HepG2 (cell line): Measurements from ENCODE around the gene RRN3. TPM values are rescaled to one million over a fixed set of nuclear protein-coding genes. Genes with fewer than 3 reads are reported as not detected.

Source experiments
- BRCA1 ChIP-seq: sonication (generic); formaldehyde crosslinking; IDR thresholded peaks from 2 replicates; pipeline ENCODE4 v1.4.0; 2020; ENCODE audit warnings: missing genetic modification reagents
- FIP1L1 ChIP-seq: fragments of 200-400 bp; formaldehyde crosslinking; IDR thresholded peaks from 2 replicates; pipeline ENCODE4 v1.6.1; 2018; ENCODE audit warnings: low read depth, mild to moderate bottlenecking, low read length, moderate library complexity, borderline replicate concordance; ENCODE audit not compliant: insufficient read depth
- IRF2 ChIP-seq: IDR thresholded peaks from 2 replicates; pipeline ENCODE4 v1.6.1; 2018; ENCODE audit warnings: missing genetic modification reagents, missing compliant biosample characterization
- PHF5A ChIP-seq: IDR thresholded peaks from one replicate; pipeline ENCODE4 v1.6.1; 2018; ENCODE audit warnings: low read depth, missing genetic modification reagents; ENCODE audit not compliant: unreplicated experiment
- PRPF4 ChIP-seq: fragments of 200-400 bp; formaldehyde crosslinking; IDR thresholded peaks from 2 replicates; pipeline ENCODE4 v1.6.1; 2016; ENCODE audit warnings: low read length, low read depth; ENCODE audit not compliant: poor library complexity, severe bottlenecking
- SMAD9 ChIP-seq: sonication (generic); formaldehyde crosslinking; IDR thresholded peaks from 2 replicates; pipeline ENCODE4 v1.5.1; 2020; ENCODE audit warnings: mild to moderate bottlenecking, missing genetic modification reagents
- SSRP1 ChIP-seq: IDR thresholded peaks from 2 replicates; pipeline ENCODE4 v1.6.1; 2016; ENCODE audit warnings: control low read depth
- ZFAT ChIP-seq: sonication (generic); formaldehyde crosslinking; conservative IDR thresholded peaks from 2 replicates; pipeline ENCODE4 v1.8.1; 2023; ENCODE audit warnings: missing genetic modification reagents, inconsistent platforms
- ZIK1 ChIP-seq: sonication (generic); formaldehyde crosslinking; IDR thresholded peaks from 2 replicates; pipeline ENCODE4 v1.5.0; 2020; ENCODE audit warnings: mild to moderate bottlenecking, low read depth, missing genetic modification reagents, borderline replicate concordance
- ZNF24 ChIP-seq: fragments of 450-650 bp; IDR thresholded peaks from 2 replicates; pipeline ENCODE4 v1.6.1; 2017; ENCODE audit warnings: antibody characterized with exemption, mild to moderate bottlenecking
- ZNF3 ChIP-seq: IDR thresholded peaks from 2 replicates; pipeline ENCODE4 v1.7.0; 2017; ENCODE audit warnings: inconsistent platforms
- ZNF333 ChIP-seq: sonication (generic); formaldehyde crosslinking; IDR thresholded peaks from 2 replicates; pipeline ENCODE4 v1.4.0; 2020; ENCODE audit warnings: mild to moderate bottlenecking, missing genetic modification reagents, borderline replicate concordance
- ZNF34 ChIP-seq: sonication (generic); formaldehyde crosslinking; IDR thresholded peaks from 2 replicates; pipeline ENCODE4 v1.4.0; 2020; ENCODE audit warnings: mild to moderate bottlenecking, missing genetic modification reagents, borderline replicate concordance
- ZNF556 ChIP-seq: sonication (generic); formaldehyde crosslinking; IDR thresholded peaks from 2 replicates; pipeline ENCODE4 v1.4.0; 2020; ENCODE audit warnings: mild to moderate bottlenecking, missing genetic modification reagents, borderline replicate concordance
- ZNF615 ChIP-seq: sonication (generic); formaldehyde crosslinking; IDR thresholded peaks from 2 replicates; pipeline ENCODE4 v1.5.0; 2020; ENCODE audit warnings: mild to moderate bottlenecking, missing genetic modification reagents, borderline replicate concordance
- ZSCAN12 ChIP-seq: sonication (generic); formaldehyde crosslinking; IDR thresholded peaks from 2 replicates; pipeline ENCODE4 v1.9.0; 2021; ENCODE audit warnings: mild to moderate bottlenecking, missing genetic modification reagents
- ZSCAN22 ChIP-seq: sonication (generic); formaldehyde crosslinking; IDR thresholded peaks from 2 replicates; pipeline ENCODE4 v1.4.0; 2020; ENCODE audit warnings: mild to moderate bottlenecking, missing genetic modification reagents
- polyA plus RNA-seq, 8 experiments: library from polyadenylated mRNA; depleted of rRNA in 3 of 8; stranded (reverse) in 7 of 8; unstranded in 1 of 8; fragments of >200 nt; fragmentation: Illumina TruSeq in 4 of 8; extraction: Trizol in 4 of 8; gene quantifications; 2 replicates each; pipeline versions ENCODE4 v1.2.1 to v1.2.3, GENCODE V29; 2011 to 2016; ENCODE audit warnings: low read depth in 4 of 8, missing spikeins in 1 of 8, mixed read lengths in 1 of 8; ENCODE audit not compliant: insufficient read depth in 1 of 8
- total RNA-seq, 5 experiments: library from RNA; depleted of rRNA; stranded (reverse); fragments of >200 nt; fragmentation: Illumina TruSeq; extraction: Trizol; gene quantifications; 2 replicates each; pipeline ENCODE4 v1.2.3, GENCODE V29; 2016; ENCODE audit warnings: low read depth in 1 of 5
- TF ChIP-seq, protein P1 (sequence below): sonication (generic); formaldehyde crosslinking; conservative IDR thresholded peaks from 2 replicates; pipeline ENCODE4 v1.4.0; 2020; ENCODE audit warnings: missing genetic modification reagents
- TF ChIP-seq, protein P2 (sequence below): sonication (generic); formaldehyde crosslinking; IDR thresholded peaks from 2 replicates; pipeline ENCODE4 v1.4.0; 2020; ENCODE audit warnings: mild to moderate bottlenecking, low read depth, missing genetic modification reagents
- TF ChIP-seq, protein P3 (sequence below): sonication (generic); formaldehyde crosslinking; IDR thresholded peaks from 2 replicates; pipeline ENCODE4 v1.4.0; 2020; ENCODE audit warnings: missing genetic modification reagents
- TF ChIP-seq, protein P4 (sequence below): sonication (generic); formaldehyde crosslinking; IDR thresholded peaks from 2 replicates; pipeline ENCODE4 v1.5.1; 2020; ENCODE audit warnings: mild to moderate bottlenecking, missing genetic modification reagents, moderate library complexity
- TF ChIP-seq, protein P5 (sequence below): sonication (generic); formaldehyde crosslinking; IDR thresholded peaks from 2 replicates; pipeline ENCODE4 v1.4.0; 2020; ENCODE audit warnings: mild to moderate bottlenecking, missing genetic modification reagents

Gene RRN3
- total and polyA plus RNA-seq, 2 of the 13 experiments (the other 11 are each of a cell fraction or from before 2014, with no cell fraction given): 45.8 to 67.0 TPM

DNA sequence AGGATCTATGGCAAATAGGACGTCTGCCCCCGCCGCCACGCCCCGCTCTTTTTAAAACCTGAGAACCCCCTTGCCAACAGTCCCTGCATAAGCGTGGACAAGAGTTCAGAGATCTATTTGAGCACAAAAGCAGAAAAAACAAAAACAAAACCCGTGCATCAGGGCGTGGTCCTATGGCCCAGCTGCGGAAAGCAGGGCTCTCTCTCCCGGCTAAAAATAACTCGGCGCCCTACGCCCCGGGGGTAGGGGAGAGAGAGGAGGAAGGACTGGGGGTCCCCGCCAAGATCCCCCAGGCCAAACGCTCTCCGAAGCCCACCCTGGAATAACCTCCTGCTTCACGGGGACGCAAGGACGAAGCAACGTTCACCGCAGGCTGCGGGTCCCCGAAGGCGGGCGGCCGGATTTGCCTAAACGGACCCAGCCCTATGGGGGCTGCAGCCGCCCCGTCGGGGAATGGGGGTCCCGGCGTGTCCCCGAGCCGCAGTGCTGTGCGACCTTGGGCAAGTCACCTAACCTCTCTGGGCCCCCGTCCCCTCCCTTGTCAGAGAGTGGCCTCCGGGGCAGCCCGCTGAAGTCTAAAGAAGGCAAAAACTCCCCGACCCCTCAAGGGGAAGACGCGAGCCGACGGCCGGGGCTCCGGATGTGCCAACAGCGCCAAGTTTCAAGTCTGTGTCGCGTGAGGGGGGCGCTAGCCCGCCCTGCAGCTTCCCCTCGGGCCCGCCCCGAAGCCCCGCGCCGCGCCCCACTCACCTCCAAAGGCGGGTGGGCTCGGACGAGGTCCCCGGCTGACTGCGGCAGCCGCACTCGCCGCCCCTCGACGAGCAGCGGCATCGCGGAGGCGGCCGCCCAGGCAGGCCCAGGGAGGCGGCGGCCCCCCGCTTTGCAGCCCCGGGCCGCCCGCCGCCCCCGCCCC lies 38.7 kb downstream of the RRN3 start (continued):
- TF ChIP-seq ZNF34 (CRISPR knock-in tag): peak; percentile 79
- TF ChIP-seq, protein P1, sequence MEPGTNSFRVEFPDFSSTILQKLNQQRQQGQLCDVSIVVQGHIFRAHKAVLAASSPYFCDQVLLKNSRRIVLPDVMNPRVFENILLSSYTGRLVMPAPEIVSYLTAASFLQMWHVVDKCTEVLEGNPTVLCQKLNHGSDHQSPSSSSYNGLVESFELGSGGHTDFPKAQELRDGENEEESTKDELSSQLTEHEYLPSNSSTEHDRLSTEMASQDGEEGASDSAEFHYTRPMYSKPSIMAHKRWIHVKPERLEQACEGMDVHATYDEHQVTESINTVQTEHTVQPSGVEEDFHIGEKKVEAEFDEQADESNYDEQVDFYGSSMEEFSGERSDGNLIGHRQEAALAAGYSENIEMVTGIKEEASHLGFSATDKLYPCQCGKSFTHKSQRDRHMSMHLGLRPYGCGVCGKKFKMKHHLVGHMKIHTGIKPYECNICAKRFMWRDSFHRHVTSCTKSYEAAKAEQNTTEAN (CRISPR knock-in tag): peak; percentile 66; the same call in 1 of the 2 replicates
- TF ChIP-seq IRF2 (CRISPR knock-in tag): no peak
- peak; percentile 64 for TF ChIP-seq ZSCAN12 (CRISPR knock-in tag)
- TF ChIP-seq, protein P2, sequence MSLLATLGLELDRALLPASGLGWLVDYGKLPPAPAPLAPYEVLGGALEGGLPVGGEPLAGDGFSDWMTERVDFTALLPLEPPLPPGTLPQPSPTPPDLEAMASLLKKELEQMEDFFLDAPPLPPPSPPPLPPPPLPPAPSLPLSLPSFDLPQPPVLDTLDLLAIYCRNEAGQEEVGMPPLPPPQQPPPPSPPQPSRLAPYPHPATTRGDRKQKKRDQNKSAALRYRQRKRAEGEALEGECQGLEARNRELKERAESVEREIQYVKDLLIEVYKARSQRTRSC (CRISPR knock-in tag): no peak; the same call in 1 of the 2 replicates
- TF ChIP-seq SSRP1 (CRISPR knock-in tag): no peak
- TF ChIP-seq ZNF556: peak; percentile 1; the same call in 1 of the 2 replicates
- TF ChIP-seq, protein P3, sequence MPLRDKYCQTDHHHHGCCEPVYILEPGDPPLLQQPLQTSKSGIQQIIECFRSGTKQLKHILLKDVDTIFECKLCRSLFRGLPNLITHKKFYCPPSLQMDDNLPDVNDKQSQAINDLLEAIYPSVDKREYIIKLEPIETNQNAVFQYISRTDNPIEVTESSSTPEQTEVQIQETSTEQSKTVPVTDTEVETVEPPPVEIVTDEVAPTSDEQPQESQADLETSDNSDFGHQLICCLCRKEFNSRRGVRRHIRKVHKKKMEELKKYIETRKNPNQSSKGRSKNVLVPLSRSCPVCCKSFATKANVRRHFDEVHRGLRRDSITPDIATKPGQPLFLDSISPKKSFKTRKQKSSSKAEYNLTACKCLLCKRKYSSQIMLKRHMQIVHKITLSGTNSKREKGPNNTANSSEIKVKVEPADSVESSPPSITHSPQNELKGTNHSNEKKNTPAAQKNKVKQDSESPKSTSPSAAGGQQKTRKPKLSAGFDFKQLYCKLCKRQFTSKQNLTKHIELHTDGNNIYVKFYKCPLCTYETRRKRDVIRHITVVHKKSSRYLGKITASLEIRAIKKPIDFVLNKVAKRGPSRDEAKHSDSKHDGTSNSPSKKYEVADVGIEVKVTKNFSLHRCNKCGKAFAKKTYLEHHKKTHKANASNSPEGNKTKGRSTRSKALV (CRISPR knock-in tag): no peak
- no peak for TF ChIP-seq ZFAT
- no peak for TF ChIP-seq FIP1L1
- TF ChIP-seq, protein P4, sequence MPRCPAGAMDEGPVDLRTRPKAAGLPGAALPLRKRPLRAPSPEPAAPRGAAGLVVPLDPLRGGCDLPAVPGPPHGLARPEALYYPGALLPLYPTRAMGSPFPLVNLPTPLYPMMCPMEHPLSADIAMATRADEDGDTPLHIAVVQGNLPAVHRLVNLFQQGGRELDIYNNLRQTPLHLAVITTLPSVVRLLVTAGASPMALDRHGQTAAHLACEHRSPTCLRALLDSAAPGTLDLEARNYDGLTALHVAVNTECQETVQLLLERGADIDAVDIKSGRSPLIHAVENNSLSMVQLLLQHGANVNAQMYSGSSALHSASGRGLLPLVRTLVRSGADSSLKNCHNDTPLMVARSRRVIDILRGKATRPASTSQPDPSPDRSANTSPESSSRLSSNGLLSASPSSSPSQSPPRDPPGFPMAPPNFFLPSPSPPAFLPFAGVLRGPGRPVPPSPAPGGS (CRISPR knock-in tag): peak; percentile 82; the same call in 1 of the 2 replicates
- TF ChIP-seq ZNF615 (CRISPR knock-in tag): peak; percentile 82; the same call in 1 of the 2 replicates
- TF ChIP-seq ZSCAN22 (CRISPR knock-in tag): no peak; the same call in 1 of the 2 replicates
- no peak for TF ChIP-seq ZNF333 (CRISPR knock-in tag)
- TF ChIP-seq ZNF24: no peak
- 0 out of 2 replicates have a peak, but pooled peaks have one; percentile 43 for TF ChIP-seq ZNF3
- no peak for TF ChIP-seq PRPF4
- TF ChIP-seq, protein P5, sequence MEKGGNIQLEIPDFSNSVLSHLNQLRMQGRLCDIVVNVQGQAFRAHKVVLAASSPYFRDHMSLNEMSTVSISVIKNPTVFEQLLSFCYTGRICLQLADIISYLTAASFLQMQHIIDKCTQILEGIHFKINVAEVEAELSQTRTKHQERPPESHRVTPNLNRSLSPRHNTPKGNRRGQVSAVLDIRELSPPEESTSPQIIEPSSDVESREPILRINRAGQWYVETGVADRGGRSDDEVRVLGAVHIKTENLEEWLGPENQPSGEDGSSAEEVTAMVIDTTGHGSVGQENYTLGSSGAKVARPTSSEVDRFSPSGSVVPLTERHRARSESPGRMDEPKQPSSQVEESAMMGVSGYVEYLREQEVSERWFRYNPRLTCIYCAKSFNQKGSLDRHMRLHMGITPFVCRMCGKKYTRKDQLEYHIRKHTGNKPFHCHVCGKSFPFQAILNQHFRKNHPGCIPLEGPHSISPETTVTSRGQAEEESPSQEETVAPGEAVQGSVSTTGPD (CRISPR knock-in tag): no peak
- 0 out of 2 replicates have a peak, but pooled peaks have one; percentile 20 for TF ChIP-seq ZIK1 (CRISPR knock-in tag)
- TF ChIP-seq PHF5A: no peak
- TF ChIP-seq SMAD9 (CRISPR knock-in tag): peak; percentile 74; the same call in 1 of the 2 replicates
- TF ChIP-seq BRCA1 (CRISPR knock-in tag): 0 out of 2 replicates have a peak, but pooled peaks have one; percentile 72
